A549 (cell line): ENCODE data around the gene HDAC6. TPM values are rescaled to one million over a fixed set of nuclear protein-coding genes. Genes with fewer than 3 reads are reported as not detected.

Experiments used
- ATAC-seq, 2 experiments: fragments of 200-7000 bp in 1 of 2; fragments of >200 bp in 1 of 2; cut with Nextera tagmentation in 1 of 2; cut with Tn5 transposase in 1 of 2; 3 replicates each; pipeline versions ENCODE4 v1.8.0 to v1.9.1; 2018 to 2020; ENCODE audit warnings: mild to moderate bottlenecking in 1 of 2, moderate library complexity in 1 of 2
- CTCF ChIA-PET: fragments of 300-600 bp; sonication (Branson Sonifier 250); formaldehyde crosslinking; extraction: SDS; loops from one replicate; lab custom pipeline; 2021; ENCODE audit warnings: antibody characterized with exemption, inconsistent platforms; lab: Yijun Ruan, JAX
- POLR2A ChIA-PET: fragments of 350-600 bp; formaldehyde crosslinking; extraction: SDS; loops from one replicate; lab custom pipeline; 2021; ENCODE audit warnings: antibody characterized with exemption, inconsistent platforms; lab: Yijun Ruan, JAX
- DNase-seq, 2 experiments: peaks; one replicate each; pipeline versions ENCODE4 v3.0.0 to v3.0.0-alpha.2; 2011 to 2016; ENCODE audit warnings: low read depth in 1 of 2, low spot score in 1 of 2
- FAIRE-seq: peaks from 2 replicates; lab custom pipeline; 2011; peaks lifted over from hg19 to GRCh38; lab: Jason Lieb, UNC
- H3K27ac ChIP-seq, 2 experiments: fragments of >200 bp; sonication (Bioruptor Twin); formaldehyde crosslinking; 3 replicates each; pipeline ENCODE4 v1.5.1; 2016 to 2017
- H3K4me1 ChIP-seq: fragments of >200 bp; sonication (Bioruptor Twin); formaldehyde crosslinking; 3 replicates; pipeline ENCODE4 v1.6.1; 2016
- H3K4me2 ChIP-seq: fragments of >200 bp; sonication (Bioruptor Twin); formaldehyde crosslinking; 3 replicates; pipeline ENCODE4 v1.6.1; 2016
- H3K4me3 ChIP-seq: fragments of >200 bp; sonication (Bioruptor Twin); formaldehyde crosslinking; 3 replicates; pipeline ENCODE4 v1.5.1; 2016
- H3K9me3 ChIP-seq: fragments of >200 bp; sonication (Bioruptor Twin); formaldehyde crosslinking; 3 replicates; pipeline ENCODE4 v1.6.1; 2016
- CBX2 ChIP-seq: fragments of 200-600 bp; sonication (generic); IDR thresholded peaks from 2 replicates; pipeline ENCODE4 v1.6.1; 2016; ENCODE audit warnings: low read depth, mild to moderate bottlenecking, borderline replicate concordance
- CBX8 ChIP-seq: fragments of 200-600 bp; sonication (generic); IDR thresholded peaks from 2 replicates; pipeline ENCODE4 v1.6.1; 2016
- CEBPB ChIP-seq, 2 experiments: fragments of >200 bp in 1 of 2; sonication (Bioruptor Twin) in 1 of 2; formaldehyde crosslinking in 1 of 2; IDR thresholded peaks; 2 replicates each; pipeline ENCODE4 v1.6.1; 2012 to 2016
- CHD2 ChIP-seq: fragments of 150-350 bp; IDR thresholded peaks from 2 replicates; pipeline ENCODE4 v1.6.1; 2014; ENCODE audit warnings: low read length; ENCODE audit not compliant: partially characterized antibody
- ESRRA ChIP-seq: fragments of 150-350 bp; IDR thresholded peaks from 2 replicates; pipeline ENCODE4 v1.6.1; 2014; ENCODE audit warnings: mild to moderate bottlenecking, low read length, borderline replicate concordance
- FOSB ChIP-seq: fragments of 250-450 bp; sonication (Bioruptor Pico); IDR thresholded peaks from 2 replicates; pipeline ENCODE4 v1.5.0; 2020; ENCODE audit warnings: mild to moderate bottlenecking, moderate library complexity
- FOSL2 ChIP-seq, 2 experiments: fragments of 450-650 bp in 1 of 2; fragments of >200 bp in 1 of 2; sonication (Bioruptor Twin) in 1 of 2; formaldehyde crosslinking; IDR thresholded peaks; 2 replicates each; pipeline versions ENCODE4 v1.5.0 to v1.6.1; 2016 to 2020; ENCODE audit warnings: mild to moderate bottlenecking in 1 of 2, moderate library complexity in 1 of 2
- FOXS1 ChIP-seq: fragments of 250-450 bp; sonication (Bioruptor Pico); IDR thresholded peaks from 2 replicates; pipeline ENCODE4 v1.5.0; 2020; ENCODE audit warnings: mild to moderate bottlenecking, moderate library complexity
- GATA3 ChIP-seq: IDR thresholded peaks from 2 replicates; pipeline ENCODE4 v1.6.1; 2012; ENCODE audit warnings: borderline replicate concordance
- HDAC2 ChIP-seq: fragments of 200-600 bp; sonication (generic); IDR thresholded peaks from 2 replicates; pipeline ENCODE4 v1.6.1; 2016
- HOXA7 ChIP-seq: fragments of 250-450 bp; sonication (Bioruptor Pico); IDR thresholded peaks from 2 replicates; pipeline ENCODE4 v1.5.0; 2020; ENCODE audit warnings: mild to moderate bottlenecking, moderate library complexity
- HOXB13 ChIP-seq: fragments of 250-450 bp; sonication (Bioruptor Pico); IDR thresholded peaks from 2 replicates; pipeline ENCODE4 v1.5.0; 2020; ENCODE audit warnings: low read depth, mild to moderate bottlenecking, moderate library complexity
- MAFK ChIP-seq: fragments of 450-650 bp; IDR thresholded peaks from 2 replicates; pipeline ENCODE4 v1.6.1; 2014; ENCODE audit not compliant: partially characterized antibody
- MAX ChIP-seq: IDR thresholded peaks from 2 replicates; pipeline ENCODE4 v1.6.1; 2012
- NR3C1 ChIP-seq: fragments of >200 bp; sonication (Bioruptor Twin); formaldehyde crosslinking; IDR thresholded peaks from 3 replicates; pipeline ENCODE4 v1.6.1; 2017
- PHF8 ChIP-seq: fragments of 200-600 bp; sonication (generic); IDR thresholded peaks from 2 replicates; pipeline ENCODE4 v1.6.1; 2016; ENCODE audit warnings: low read depth, mild to moderate bottlenecking, antibody characterized with exemption, moderate library complexity, borderline replicate concordance
- RAD21 ChIP-seq, 2 experiments: fragments of >200 bp in 1 of 2; sonication (Bioruptor Twin) in 1 of 2; formaldehyde crosslinking in 1 of 2; IDR thresholded peaks in 1 of 2; conservative IDR thresholded peaks in 1 of 2; 2 replicates in 1 of 2; 3 replicates in 1 of 2; pipeline ENCODE4 v1.6.1; 2012 to 2018; ENCODE audit warnings: inconsistent platforms in 1 of 2
- REST ChIP-seq: fragments of 200-600 bp; sonication (generic); IDR thresholded peaks from 2 replicates; pipeline ENCODE4 v1.6.1; 2016; ENCODE audit warnings: antibody characterized with exemption, mild to moderate bottlenecking, moderate library complexity
- TP53 ChIP-seq: fragments of 250-450 bp; sonication (Bioruptor Pico); IDR thresholded peaks from 2 replicates; pipeline ENCODE4 v1.5.0; 2021; ENCODE audit warnings: mild to moderate bottlenecking, moderate library complexity
- ZC3H11A ChIP-seq: fragments of 450-650 bp; IDR thresholded peaks from 2 replicates; pipeline ENCODE4 v1.6.1; 2014; ENCODE audit warnings: antibody characterized with exemption, mild to moderate bottlenecking
- WGBS: methylation state at CpG from one replicate; pipeline ENCODE4 v1.1.6; 2017; ENCODE audit errors: missing lambda C conversion rate; 5-methylcytosine and 5-hydroxymethylcytosine counted together
- polyA plus RNA-seq, 4 experiments: library from polyadenylated mRNA; depleted of rRNA in 3 of 4; stranded (reverse); fragments of >200 nt; fragmentation: RNase III in 1 of 4; extraction: RNeasy Plus Mini Kit Qiagen cat#74134 plus additional on column Dnase treatment in 1 of 4; gene quantifications; 2 replicates in 3 of 4; 3 replicates in 1 of 4; pipeline ENCODE4 v1.2.3, GENCODE V29; 2011 to 2017
- TF ChIP-seq, protein P1 (sequence below): fragments of 250-450 bp; sonication (Bioruptor Pico); IDR thresholded peaks from 2 replicates; pipeline ENCODE4 v1.5.0; 2020; ENCODE audit warnings: low read depth, mild to moderate bottlenecking, moderate library complexity
- TF ChIP-seq, protein P2 (sequence below): fragments of 450-650 bp; IDR thresholded peaks from 2 replicates; pipeline ENCODE4 v1.6.1; 2014; ENCODE audit warnings: antibody characterized with exemption

Gene HDAC6
- polyA plus RNA-seq, 2 of the 4 experiments (the other 2 are of a cell fraction): 50.6 to 52.1 TPM

DNA sequence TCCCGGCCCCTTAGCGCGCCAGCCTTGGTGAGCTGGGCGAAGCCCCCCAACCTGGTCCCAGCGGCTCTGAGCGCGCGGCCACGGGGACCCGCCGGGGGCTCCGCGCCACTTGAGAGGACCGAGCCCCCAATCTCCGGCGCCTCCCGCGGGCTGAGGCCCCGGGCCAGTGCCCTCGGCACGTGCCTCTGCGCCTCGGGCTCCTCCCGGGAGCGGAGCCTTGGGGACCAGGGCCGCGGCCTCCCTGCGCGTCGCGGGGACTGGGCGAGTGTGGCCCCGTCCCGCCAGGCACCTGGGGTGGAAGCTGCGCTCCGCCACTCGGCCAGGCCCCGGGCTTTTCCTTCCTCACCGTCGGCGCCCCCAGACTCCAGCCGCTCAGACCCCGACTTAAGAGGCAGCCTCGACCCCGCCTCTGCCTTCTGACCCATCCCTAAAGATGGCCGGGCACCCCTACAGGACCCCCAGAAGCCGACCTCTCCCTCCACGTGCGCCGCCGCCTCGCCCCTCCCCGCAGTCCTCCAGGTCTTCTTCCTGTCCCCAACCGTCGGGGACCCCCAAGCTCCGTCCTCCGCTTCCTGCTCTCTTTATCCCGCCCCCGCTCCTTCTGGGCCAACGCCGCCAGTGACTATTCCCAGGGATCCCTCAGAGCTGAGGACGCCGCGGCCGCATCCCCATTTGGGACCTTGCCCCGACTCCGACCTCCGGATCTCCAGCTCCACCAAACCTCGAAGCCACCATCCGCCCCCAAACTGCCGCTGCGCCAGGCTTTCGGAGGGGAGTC lies 25.2 kb downstream of the HDAC6 start:
- FAIRE-seq (no peak), ATAC-seq (no peak)
- Histone ChIP-seq H3K4me3 (no peak overlapping the region), H3K4me1 (no peaks in the 10 kb centered on the region)
- POLR2A ChIA-PET: no interaction called here
- TF ChIP-seq, protein P1, sequence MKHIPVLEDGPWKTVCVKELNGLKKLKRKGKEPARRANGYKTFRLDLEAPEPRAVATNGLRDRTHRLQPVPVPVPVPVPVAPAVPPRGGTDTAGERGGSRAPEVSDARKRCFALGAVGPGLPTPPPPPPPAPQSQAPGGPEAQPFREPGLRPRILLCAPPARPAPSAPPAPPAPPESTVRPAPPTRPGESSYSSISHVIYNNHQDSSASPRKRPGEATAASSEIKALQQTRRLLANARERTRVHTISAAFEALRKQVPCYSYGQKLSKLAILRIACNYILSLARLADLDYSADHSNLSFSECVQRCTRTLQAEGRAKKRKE (CRISPR knock-in tag): no peak
- TF ChIP-seq HOXB13 (CRISPR knock-in tag) (no peak), CHD2 (no peak), CBX8 (no peak), FOSL2 (IDR thresholded peaks at IDR 0.05) (no peak), FOSL2 (CRISPR knock-in tag; IDR thresholded peaks at IDR 0.05) (no peak), RAD21 (conservative IDR thresholded peaks at IDR 0.05 in 1 of 2, IDR thresholded peaks at IDR 0.05 in 1 of 2) (no peak), MAX (no peak), MAFK (no peak), CEBPB (IDR thresholded peaks at IDR 0.05) (no peak), CBX2 (no peak), FOXS1 (CRISPR knock-in tag) (no peak), NR3C1 (no peak), REST (no peak), PHF8 (no peak), FOSB (no peak)
- TF ChIP-seq, protein P2, sequence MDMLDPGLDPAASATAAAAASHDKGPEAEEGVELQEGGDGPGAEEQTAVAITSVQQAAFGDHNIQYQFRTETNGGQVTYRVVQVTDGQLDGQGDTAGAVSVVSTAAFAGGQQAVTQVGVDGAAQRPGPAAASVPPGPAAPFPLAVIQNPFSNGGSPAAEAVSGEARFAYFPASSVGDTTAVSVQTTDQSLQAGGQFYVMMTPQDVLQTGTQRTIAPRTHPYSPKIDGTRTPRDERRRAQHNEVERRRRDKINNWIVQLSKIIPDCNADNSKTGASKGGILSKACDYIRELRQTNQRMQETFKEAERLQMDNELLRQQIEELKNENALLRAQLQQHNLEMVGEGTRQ: no peak
- TF ChIP-seq, all 56 proteins: peak for 0
- Histone ChIP-seq H3K9me3 (no peaks in the 10 kb centered on the region), H3K27ac (no peak overlapping the region), H3K4me2 (no peak overlapping the region)
- CTCF ChIA-PET: no interaction called here
- DNase-seq: no peak
- WGBS: 97% methylated on average over 45 of the region's 73 CpGs

DNA sequence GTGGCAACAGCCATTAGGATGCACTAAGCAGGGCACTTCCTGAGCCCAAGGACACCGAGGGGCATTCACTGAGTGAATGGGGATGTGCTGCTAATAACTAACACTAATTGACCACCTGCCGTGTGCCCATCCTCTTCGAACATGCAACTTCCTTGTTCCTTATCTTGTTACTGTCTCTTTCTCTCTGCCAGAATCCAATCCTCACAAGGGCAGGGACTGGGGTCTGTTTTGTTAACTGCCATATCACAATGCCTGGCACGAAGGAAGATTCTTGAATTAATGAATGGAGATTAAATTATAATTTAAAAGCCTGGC lies 25.7 kb downstream of the HDAC6 start:
- ChIA-PET POLR2A (no interaction called here), CTCF (no interaction called here)
- Histone ChIP-seq H3K27ac (no peak overlapping the region), H3K4me2 (no peak overlapping the region), H3K9me3 (no peaks in the 10 kb centered on the region), H3K4me3 (no peak overlapping the region), H3K4me1 (no peaks in the 10 kb centered on the region)
- 86% methylated on average over 4 of the region's 4 CpGs for WGBS
- DNase-seq: no peak
- no peak for FAIRE-seq
- TF ChIP-seq GATA3 (no peak), HDAC2 (no peak), TP53 (CRISPR knock-in tag) (no peak), ESRRA (no peak), HOXA7 (no peak), ZC3H11A (no peak), MAX (no peak)
- ATAC-seq: no peak
